Endothelial cell of umbilical vein (primary cell): ENCODE data around the gene TNFAIP8L1. TPM values are rescaled to one million over a fixed set of nuclear protein-coding genes. Genes with fewer than 3 reads are reported as not detected.

Experiments used
- BruUV-seq: library from RNA; stranded (reverse); fragments of 400-500 nt; replicated peaks from 2 replicates; lab custom pipeline; 2021; lab: Mats Ljungman, UMichigan
- CTCF ChIA-PET: fragments of 300-600, 350-600 bp; sonication (Branson Sonifier 250); formaldehyde crosslinking; loops from one replicate; lab custom pipeline; 2021; ENCODE audit warnings: antibody characterized with exemption, inconsistent platforms; lab: Charles Lee
- POLR2A ChIA-PET: fragments of 300-600, 350-600 bp; sonication (Branson Sonifier 250); formaldehyde crosslinking; loops from one replicate; lab custom pipeline; 2021; ENCODE audit warnings: antibody characterized with exemption, inconsistent platforms; lab: Charles Lee
- DNase-seq: peaks from one replicate; pipeline ENCODE4 v3.0.0-alpha.2; 2011; ENCODE audit warnings: low read depth, low spot score
- FAIRE-seq: peaks from 2 replicates; lab custom pipeline; 2011; peaks lifted over from hg19 to GRCh38; lab: Jason Lieb, UNC
- H2AFZ ChIP-seq: 2 replicates; pipeline ENCODE4 v1.6.0; 2012; ENCODE audit warnings: low read depth, low read length, control low read depth, inconsistent platforms
- H3K27ac ChIP-seq: 2 replicates; pipeline ENCODE4 v1.5.1; 2011; ENCODE audit warnings: low read depth, mild to moderate bottlenecking, control low read depth, low read length, moderate library complexity; ENCODE audit not compliant: insufficient read depth
- H3K27me3 ChIP-seq, 2 experiments: 2 replicates each; pipeline versions ENCODE4 v1.6.0 to v1.6.1; 2011; ENCODE audit warnings: low read length in 2 of 2, mixed read lengths in 1 of 2; ENCODE audit not compliant: control insufficient read depth in 2 of 2, insufficient read depth in 2 of 2
- H3K36me3 ChIP-seq, 2 experiments: 2 replicates in 1 of 2; 3 replicates in 1 of 2; pipeline ENCODE4 v1.5.1; 2011; ENCODE audit warnings: low read length in 2 of 2, mild to moderate bottlenecking in 1 of 2, moderate library complexity in 1 of 2; ENCODE audit not compliant: control insufficient read depth in 2 of 2, insufficient read depth in 2 of 2; ENCODE audit errors: extremely low read depth in 1 of 2
- H3K4me1 ChIP-seq: 3 replicates; pipeline ENCODE4 v1.5.1; 2011; ENCODE audit warnings: mild to moderate bottlenecking, low read length; ENCODE audit not compliant: control insufficient read depth, insufficient read depth; ENCODE audit errors: extremely low read depth
- H3K4me2 ChIP-seq: 2 replicates; pipeline ENCODE4 v1.6.1; 2011; ENCODE audit warnings: low read length, control low read depth, mixed read lengths; ENCODE audit not compliant: insufficient read depth
- H3K4me3 ChIP-seq, 3 experiments: fragments of 200-600 bp in 1 of 3; sonication (generic), shearing (Covaris generic) in 1 of 3; replicated peaks in 1 of 3; 2 replicates each; pipeline ENCODE4 v1.5.1; 2011 to 2016; ENCODE audit warnings: control low read depth in 3 of 3, low read length in 3 of 3, mild to moderate bottlenecking in 2 of 3, inconsistent platforms in 1 of 3, low read depth in 1 of 3, moderate library complexity in 1 of 3; ENCODE audit not compliant: insufficient read depth in 1 of 3
- H3K79me2 ChIP-seq: 2 replicates; pipeline ENCODE4 v1.6.0; 2012; ENCODE audit warnings: low read length, inconsistent platforms; ENCODE audit not compliant: control insufficient read depth, insufficient read depth
- H3K9ac ChIP-seq: replicated peaks from 2 replicates; pipeline ENCODE3; 2011; ENCODE audit warnings: low read length, control low read depth; ENCODE audit not compliant: insufficient read depth; ENCODE audit errors: extremely low read depth
- H3K9me1 ChIP-seq: replicated peaks from 3 replicates; pipeline ENCODE4 v1.6.0; 2011; ENCODE audit warnings: mild to moderate bottlenecking, low read length; ENCODE audit not compliant: control insufficient read depth, insufficient read depth; ENCODE audit errors: extremely low read depth
- H3K9me3 ChIP-seq: replicated peaks from 2 replicates; pipeline ENCODE4 v1.5.1; 2012; ENCODE audit warnings: low read length, inconsistent platforms; ENCODE audit not compliant: control insufficient read depth, insufficient read depth
- H4K20me1 ChIP-seq: replicated peaks from 2 replicates; pipeline ENCODE3; 2011; ENCODE audit warnings: mild to moderate bottlenecking, low read length; ENCODE audit not compliant: control insufficient read depth, insufficient read depth; ENCODE audit errors: extremely low read depth
- EZH2 ChIP-seq: IDR thresholded peaks from 2 replicates; pipeline ENCODE4 v1.6.1; 2012; ENCODE audit warnings: borderline replicate concordance, low read depth, mild to moderate bottlenecking, moderate library complexity, low read length, inconsistent platforms; ENCODE audit not compliant: severe bottlenecking
- FOS ChIP-seq: IDR thresholded peaks from 2 replicates; pipeline ENCODE4 v1.6.1; 2011; ENCODE audit warnings: mild to moderate bottlenecking, low read length, moderate library complexity, borderline replicate concordance; ENCODE audit not compliant: insufficient read depth
- GATA2 ChIP-seq: IDR thresholded peaks from 2 replicates; pipeline ENCODE4 v1.7.0; 2011; ENCODE audit warnings: low read depth, mild to moderate bottlenecking, moderate library complexity, mixed read lengths, low read length; ENCODE audit not compliant: insufficient read length, insufficient read depth
- JUN ChIP-seq: IDR thresholded peaks from 2 replicates; pipeline ENCODE4 v1.6.1; 2011; ENCODE audit warnings: borderline replicate concordance, low read depth; ENCODE audit not compliant: insufficient read length, insufficient read depth
- MYC ChIP-seq: IDR thresholded peaks from one replicate; pipeline ENCODE4 v1.6.1; 2011; ENCODE audit warnings: mild to moderate bottlenecking, low read depth, low read length
- POLR2A ChIP-seq: IDR thresholded peaks from 2 replicates; pipeline ENCODE4 v1.6.1; 2012; ENCODE audit warnings: low read depth, mild to moderate bottlenecking, control low read depth, low read length
- POLR2AphosphoS5 ChIP-seq: IDR thresholded peaks from 2 replicates; pipeline ENCODE4 v1.6.1; 2012; ENCODE audit warnings: low read depth, mild to moderate bottlenecking, control low read depth, low read length, moderate library complexity; ENCODE audit not compliant: insufficient read depth
- dilution Hi-C: fragments of 300-500 bp; cut with MboI; formaldehyde crosslinking; loops from one replicate; pipeline ENCODE4 v1.15.0; 2019; ENCODE audit warnings: low sequenced_read_pairs; ENCODE audit not compliant: extremely low pct_ligation_motif_present
- intact Hi-C: fragments of 100-400 bp; cut with micrococcal nuclease; formaldehyde crosslinking; loops from one replicate; pipeline ENCODE4 v1.10.0; 2022
- polyA plus RNA-seq, 4 experiments: library from polyadenylated mRNA; depleted of rRNA in 3 of 4; stranded (reverse) in 3 of 4; unstranded in 1 of 4; fragments of >200 nt; gene quantifications; 2 replicates each; pipeline versions ENCODE4 v1.2.1 to v1.2.3, GENCODE V29; 2011 to 2012; ENCODE audit warnings: missing spikeins in 1 of 4
- total RNA-seq: library from RNA; stranded (reverse); gene quantifications from 2 replicates; pipeline ENCODE4 v1.2.3, GENCODE V29; 2021
- TF ChIP-seq, protein P1 (sequence below): IDR thresholded peaks from 2 replicates; pipeline ENCODE4 v1.6.1; 2011; ENCODE audit not compliant: insufficient read depth, insufficient read length
- TF ChIP-seq, protein P2 (sequence below), 2 donors: IDR thresholded peaks; 1 replicate in 1 of 2; 2 replicates in 1 of 2; pipeline ENCODE4 v1.5.1; 2011; ENCODE audit warnings: low read length in 2 of 2, mild to moderate bottlenecking in 2 of 2, moderate library complexity in 2 of 2, control low read depth in 1 of 2, inconsistent platforms in 1 of 2, low read depth in 1 of 2; ENCODE audit not compliant: insufficient read depth in 1 of 2; ENCODE audit errors: extremely low read depth in 1 of 2

The TNFAIP8L1 gene
- total and polyA plus RNA-seq, 2 donors (not counting 3 experiments of a cell fraction or from before 2014, with no cell fraction given), result 40.0 to 56.1 TPM

DNA sequence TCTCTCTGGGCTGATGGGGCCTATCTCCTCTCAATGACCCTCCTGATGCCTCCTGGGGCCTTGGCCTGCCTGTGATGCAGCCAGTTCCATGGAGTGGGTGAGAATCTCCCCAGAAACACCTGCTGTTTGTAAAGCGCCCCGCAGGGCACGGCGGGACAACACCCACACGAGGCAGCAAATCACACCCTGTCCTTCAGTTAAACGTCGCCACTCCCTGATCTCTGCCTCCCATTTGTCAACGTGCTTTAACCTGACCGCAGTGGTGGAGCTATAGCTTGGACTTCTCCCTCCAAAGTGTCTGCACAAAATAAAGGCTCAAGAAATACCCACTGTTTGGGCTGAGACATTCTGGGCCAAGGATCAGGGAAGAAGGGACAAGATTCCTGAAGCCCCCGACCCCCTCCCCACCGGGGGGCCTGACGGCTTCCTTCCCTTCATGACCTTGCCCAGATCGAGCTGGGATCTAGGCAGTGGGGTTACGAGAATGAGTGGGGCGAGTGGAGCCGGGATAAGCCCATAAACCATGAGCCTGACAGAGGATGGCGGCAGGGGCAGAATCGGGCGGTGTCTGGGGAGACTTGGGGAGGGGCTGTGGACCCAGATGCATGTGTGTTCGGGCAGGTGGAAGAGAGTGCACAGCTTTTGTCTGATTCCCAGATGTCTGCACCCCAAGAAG is 22.8 kb downstream of the TNFAIP8L1 start:
- no peak for TF ChIP-seq MYC
- TF ChIP-seq JUN, result no peak
- TF ChIP-seq, protein P1, sequence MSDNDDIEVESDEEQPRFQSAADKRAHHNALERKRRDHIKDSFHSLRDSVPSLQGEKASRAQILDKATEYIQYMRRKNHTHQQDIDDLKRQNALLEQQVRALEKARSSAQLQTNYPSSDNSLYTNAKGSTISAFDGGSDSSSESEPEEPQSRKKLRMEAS, result no peak
- TF ChIP-seq EZH2, result no peak
- TF ChIP-seq, protein P2, sequence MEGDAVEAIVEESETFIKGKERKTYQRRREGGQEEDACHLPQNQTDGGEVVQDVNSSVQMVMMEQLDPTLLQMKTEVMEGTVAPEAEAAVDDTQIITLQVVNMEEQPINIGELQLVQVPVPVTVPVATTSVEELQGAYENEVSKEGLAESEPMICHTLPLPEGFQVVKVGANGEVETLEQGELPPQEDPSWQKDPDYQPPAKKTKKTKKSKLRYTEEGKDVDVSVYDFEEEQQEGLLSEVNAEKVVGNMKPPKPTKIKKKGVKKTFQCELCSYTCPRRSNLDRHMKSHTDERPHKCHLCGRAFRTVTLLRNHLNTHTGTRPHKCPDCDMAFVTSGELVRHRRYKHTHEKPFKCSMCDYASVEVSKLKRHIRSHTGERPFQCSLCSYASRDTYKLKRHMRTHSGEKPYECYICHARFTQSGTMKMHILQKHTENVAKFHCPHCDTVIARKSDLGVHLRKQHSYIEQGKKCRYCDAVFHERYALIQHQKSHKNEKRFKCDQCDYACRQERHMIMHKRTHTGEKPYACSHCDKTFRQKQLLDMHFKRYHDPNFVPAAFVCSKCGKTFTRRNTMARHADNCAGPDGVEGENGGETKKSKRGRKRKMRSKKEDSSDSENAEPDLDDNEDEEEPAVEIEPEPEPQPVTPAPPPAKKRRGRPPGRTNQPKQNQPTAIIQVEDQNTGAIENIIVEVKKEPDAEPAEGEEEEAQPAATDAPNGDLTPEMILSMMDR (IDR thresholded peaks at IDR 0.05; ENCODE audit: extremely low read depth in 1 of 2, insufficient read depth in 1 of 2, low read depth in 1 of 2, low read length in 2 of 2), result no peak
- TF ChIP-seq GATA2, result no peak
- TF ChIP-seq FOS, result no peak
- TF ChIP-seq POLR2AphosphoS5, result no peak
- TF ChIP-seq POLR2A, result no peak
- no peak overlapping the region for H3K4me2 ChIP-seq
- peaks cover 10 to 43% of the 10 kb centered on the region in 2 experiments for H3K36me3 ChIP-seq
- ChIA-PET POLR2A (no interaction called here), CTCF (no interaction called here)
- no peaks in the 10 kb centered on the region for H3K9me1 ChIP-seq
- no peaks in the 10 kb centered on the region for H3K27me3 ChIP-seq
- dilution Hi-C loops, result no loop called here
- no peak overlapping the region for H2AFZ ChIP-seq
- H3K4me3 ChIP-seq, result no peak overlapping the region
- no peak overlapping the region for H3K9ac ChIP-seq
- H4K20me1 ChIP-seq, result no peaks in the 10 kb centered on the region
- intact Hi-C loops, result no loop called here
- H3K27ac ChIP-seq, result no peak overlapping the region
- H3K79me2 ChIP-seq, result peaks cover 21% of the 10 kb centered on the region
- BruUV-seq, result no TSS peak
- no peak for FAIRE-seq
- H3K9me3 ChIP-seq, result no peaks in the 10 kb centered on the region
- H3K4me1 ChIP-seq, result no peaks in the 10 kb centered on the region
- no peak for DNase-seq
